ENCODE results near the gene GNAT2.
"Not testable (repeated sequence)": the region's sequence is repeated elsewhere in the genome, so short reads cannot be mapped to it uniquely, and the experiment has no call there.

The GNAT2 gene

DNA sequence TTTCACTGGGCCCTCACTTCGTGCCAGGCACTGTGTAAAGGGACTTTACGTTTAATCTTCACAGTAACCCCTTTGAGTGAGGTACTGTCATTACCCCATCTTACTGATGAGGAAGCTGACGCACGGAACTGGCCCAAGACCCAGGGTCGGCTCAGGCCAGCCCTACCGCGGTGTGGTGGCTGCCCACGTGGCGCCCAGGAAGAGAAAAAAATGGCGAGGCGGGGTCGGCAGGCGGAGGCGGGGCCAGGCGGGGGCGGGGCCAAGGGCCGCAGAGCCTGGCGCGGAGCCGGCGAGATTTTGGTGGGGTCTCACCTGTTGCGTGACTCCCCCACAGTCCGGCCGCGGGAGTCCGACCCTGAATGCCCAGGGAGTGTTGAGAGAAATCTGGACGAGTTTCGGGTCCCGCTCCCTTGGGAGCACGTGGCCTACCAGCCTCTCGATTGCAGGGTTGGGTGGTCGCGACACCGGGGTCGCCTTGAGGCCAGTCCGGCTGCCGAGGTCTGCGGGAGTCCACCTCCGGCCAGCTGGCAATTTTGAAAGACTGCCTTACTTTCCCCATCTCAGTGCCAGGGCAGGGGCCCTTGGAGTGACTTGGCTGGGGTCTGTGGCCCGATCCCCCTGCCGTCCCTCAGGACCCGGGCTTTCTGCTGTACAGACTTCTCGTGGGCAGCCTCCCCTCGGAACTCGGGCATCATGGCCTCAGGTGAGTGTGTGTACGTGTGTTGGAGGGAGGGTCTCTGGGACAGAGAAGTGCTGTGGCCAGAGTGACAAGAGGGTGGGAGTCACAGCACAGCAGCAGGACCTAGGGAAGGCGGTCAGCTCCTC is at the start of gene GNAT2, which contains the start of gene AMPD2:
TSS of gene GNAT2 (minus strand) at position 41 of the 825 bp plus-strand sequence. CDS start 6,746 bp downstream, outside the sequence.
TSS of gene AMPD2 (plus strand) at position 262 of the 825 bp plus-strand sequence. CDS start 1,339 bp downstream, outside the sequence.
- peak; percentile 76 for DNase-seq

GRCh38 chr1:109668123-109668775 is 48.8 kb upstream of the GNAT2 start:
- DNase-seq = no peak

DNA sequence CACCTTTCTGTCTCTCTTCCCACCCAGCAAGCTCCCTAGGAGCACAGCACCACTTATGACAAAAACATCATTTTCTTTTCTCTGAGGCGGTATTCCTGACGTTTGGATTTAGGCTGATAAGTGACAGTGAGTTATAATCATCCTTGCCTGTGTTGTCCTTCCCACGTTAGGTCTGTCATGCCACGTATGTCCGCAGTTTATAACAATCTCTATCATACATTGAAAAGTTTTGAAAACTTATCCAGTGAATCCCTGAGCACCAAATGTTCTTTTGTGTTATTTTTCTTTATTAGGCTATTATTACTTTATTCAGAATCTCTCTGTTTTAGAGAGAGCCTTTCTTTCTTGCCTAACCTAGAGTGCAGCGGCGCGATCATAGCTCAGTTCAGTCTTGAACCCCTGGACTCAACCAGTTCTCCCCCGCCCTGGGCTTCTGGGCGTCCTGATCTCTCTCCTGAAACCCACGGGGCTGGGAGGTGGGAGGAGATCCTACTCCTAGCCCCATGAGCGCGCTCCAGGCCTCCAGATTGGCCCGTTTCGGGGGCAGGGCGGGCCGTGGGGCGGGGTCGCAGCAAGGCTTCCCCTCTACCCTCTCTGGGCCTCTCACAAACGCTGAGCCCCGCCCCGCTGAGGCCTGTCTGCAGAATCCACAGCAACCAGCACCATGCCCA is 48.2 kb upstream of the GNAT2 start, which contains the start of gene GSTM2:
TSS of gene GSTM2 (plus strand) at position 606 of the 671 bp plus-strand sequence. CDS start at position 665, 59 bp downstream.
- DNase-seq = peak; percentile 84

DNA sequence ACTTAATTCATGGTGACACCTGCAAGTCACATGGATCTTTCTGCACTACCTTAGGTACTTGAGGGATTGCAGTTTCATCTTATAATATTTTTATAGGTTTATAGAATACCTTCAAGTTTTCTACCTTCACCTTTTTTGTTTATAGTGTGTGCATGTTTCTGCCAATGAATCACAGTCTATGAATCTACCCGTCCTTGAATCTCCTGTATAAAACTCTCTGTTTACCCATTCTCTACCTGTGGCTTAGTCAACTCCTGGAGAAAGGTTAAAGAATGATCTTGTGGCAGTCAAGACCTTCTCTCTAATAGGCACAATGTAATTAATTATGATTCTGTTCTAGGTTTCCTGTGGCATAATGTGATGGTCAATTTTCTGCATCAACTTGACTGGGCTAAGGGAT is 45.3 kb upstream of the GNAT2 start:
- DNase-seq = no peak

DNA sequence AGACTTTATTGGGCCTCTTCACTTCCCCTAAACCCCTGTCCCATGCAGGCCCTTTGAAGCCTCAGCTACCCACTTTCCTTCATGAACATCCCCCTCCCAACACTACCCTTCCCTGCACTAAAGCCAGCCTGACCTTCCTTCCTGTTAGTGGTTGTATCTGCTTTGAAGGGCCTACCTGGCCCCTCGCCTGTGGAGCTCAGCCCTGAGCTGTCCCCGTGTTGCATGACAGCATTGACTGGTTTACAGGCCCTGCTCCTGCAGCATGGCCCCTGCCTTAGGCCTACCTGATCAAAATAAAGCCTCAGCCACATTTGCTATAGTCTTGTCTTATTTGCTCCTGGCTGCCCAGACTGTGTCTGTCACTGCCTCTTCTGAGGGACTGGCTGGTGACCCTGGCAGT is 42.0 kb upstream of the GNAT2 start:
- DNase-seq = no peak

GRCh38 chr1:109660691-109661026 is 41.2 kb upstream of the GNAT2 start:
- not testable (repeated sequence) for DNase-seq

DNA sequence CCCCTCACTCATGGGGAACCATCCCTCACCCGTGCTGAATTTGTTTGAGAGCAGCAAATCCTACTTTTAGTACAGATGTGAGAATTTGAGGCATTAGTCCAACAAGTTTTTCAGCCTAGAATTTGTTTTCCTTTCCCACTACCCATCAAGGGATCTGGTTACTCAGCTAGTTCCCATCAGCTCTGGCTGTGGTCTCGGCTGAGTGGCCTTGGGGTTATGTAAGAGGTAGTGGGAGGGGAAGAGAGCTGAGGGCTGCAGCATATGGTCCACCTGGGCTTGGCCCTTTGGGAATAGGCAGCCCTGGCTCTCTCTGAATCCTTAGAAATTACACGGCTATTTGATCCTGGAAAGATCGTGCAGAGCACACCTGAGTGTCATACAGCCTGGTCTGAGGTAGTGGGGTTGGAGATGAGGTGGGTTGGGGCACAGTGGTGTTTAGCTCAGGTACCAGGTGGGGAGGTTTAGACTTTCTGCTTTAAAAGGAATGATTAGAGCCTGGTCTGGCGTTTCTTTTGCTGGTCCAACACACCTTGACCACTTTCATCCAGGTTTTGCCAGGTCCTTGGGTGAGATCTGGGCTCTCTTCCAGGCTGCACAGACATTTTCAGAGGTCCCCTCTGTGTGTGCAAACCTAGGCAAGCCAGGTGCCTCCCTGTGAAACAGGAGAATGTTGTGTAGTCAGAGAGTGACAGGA is 40.7 kb upstream of the GNAT2 start:
- no peak for DNase-seq

DNA sequence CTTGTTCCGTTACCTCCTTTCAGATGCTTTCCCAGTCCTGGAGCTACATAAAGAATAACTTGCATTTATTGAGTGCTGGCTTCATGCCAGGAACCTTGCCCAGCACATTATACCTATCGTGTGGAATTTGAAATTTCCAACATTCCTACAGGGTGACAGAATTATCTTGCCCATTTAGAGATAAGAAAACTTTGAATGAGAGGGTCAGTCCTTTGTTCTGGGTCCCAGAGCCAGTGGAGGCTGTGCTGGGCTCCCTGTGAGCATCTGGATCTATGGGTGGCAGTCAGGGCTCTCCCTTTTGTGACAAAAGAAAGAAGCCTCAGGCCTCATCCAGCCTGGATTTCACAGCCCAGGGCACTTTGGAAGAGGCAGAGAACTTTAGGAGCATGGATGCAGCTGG is 39.7 kb upstream of the GNAT2 start:
- DNase-seq = no peak

GRCh38 chr1:109658533-109659042 is 39.2 kb upstream of the GNAT2 start:
- DNase-seq = no peak

GRCh38 chr1:109657970-109658369 is 38.6 kb upstream of the GNAT2 start:
- no peak for DNase-seq

- no peak for DNase-seq
Measured at GRCh38 chr1:109657395-109657794, 38.0 kb upstream of the GNAT2 start.

- DNase-seq = peak; percentile 69
Measured at GRCh38 chr1:109655615-109656519, 36.5 kb upstream of the GNAT2 start, which contains the start of gene GSTM4. Gene GSTM4 (plus strand): TSS chr1:109656099. CDS start chr1:109656390, 291 bp downstream.

DNA sequence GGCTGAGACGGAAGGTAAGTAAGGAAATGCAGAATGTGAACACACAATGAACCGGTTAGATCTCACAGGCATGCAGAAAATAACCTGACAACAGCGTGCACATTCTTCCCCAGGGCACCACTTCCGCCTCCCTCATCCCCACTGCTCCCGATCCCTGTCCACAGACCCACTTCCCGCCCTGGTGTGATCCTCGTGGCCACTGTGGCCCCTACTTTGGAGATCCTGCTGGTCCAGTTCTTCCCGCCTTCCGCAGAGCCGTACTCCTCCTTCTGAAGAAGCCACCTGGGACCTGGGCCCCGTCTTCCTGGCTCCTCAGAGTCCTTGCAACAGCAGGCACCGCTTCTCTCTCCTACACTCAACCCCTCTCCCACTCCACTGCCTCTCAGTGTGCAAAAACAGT is 35.1 kb upstream of the GNAT2 start:
- no peak for DNase-seq

- DNase-seq = no peak
Measured at GRCh38 chr1:109653306-109653705, 33.9 kb upstream of the GNAT2 start.

- DNase-seq = no peak
Measured at GRCh38 chr1:109652402-109652801, 33.0 kb upstream of the GNAT2 start.

- no peak for DNase-seq
Measured at GRCh38 chr1:109650609-109651008, 31.2 kb upstream of the GNAT2 start.

DNA sequence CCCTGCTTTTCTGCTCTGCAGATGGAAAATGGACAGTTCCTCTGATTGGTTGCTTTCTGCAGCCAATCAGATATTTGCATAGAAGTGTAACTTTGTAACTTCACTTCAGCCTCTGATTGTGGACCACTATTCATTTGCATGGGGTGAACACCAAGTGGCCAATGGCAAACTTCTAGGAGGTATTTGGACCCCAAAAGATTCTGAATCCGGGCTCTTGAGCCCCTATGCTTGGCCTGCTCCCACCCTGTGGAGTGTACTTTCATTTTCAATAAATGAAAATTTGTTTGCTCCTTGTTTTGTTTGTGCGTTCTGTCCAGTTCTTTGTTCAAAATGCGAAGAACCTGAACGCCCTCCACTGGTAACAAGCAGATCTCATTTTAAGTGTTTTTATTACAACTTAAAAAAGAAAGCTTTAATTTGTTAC is 30.1 kb upstream of the GNAT2 start:
- DNase-seq = no peak

DNA sequence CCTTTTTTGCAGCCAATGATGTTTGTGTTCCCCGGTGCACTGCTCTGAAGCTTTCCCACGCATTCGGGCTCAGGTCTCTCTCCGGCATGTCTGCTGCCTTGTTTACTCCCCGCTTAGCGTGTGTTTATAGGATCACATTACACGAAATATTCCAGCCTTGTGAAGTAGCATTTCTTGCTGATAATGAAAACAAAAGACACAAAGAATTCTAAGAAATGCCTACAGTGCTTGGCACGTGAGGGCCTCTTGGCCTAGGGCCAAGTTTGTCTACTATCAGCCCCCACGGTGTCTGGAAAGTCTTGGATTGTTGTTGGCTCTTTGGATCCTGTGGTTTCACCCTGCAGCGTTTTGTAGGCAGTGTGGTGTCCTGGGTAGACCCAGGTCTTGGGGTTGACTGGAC is 25.3 kb upstream of the GNAT2 start:
- DNase-seq = no peak

GRCh38 chr1:109643385-109644230 is 24.2 kb upstream of the GNAT2 start:
- DNase-seq = peak; percentile 90

DNA sequence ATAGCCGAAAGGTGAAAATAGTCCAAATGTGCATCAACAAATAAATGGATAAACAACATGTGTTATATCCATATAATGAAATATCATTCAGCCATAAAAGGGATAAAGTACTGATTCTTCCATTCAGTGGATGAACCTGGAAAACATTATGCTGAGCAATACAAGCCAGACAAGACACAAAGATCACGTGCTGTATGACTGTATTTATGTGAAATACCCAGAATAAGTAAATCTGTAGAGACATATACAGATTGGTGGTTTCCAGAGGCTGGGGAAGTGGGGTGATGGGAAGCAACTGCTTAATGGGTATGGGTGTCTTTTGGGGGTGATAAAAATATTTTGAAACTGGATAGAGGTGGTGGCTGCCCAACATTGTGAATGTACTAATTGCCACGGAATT is 23.2 kb upstream of the GNAT2 start:
- DNase-seq = no peak

GRCh38 chr1:109641861-109642260 is 22.4 kb upstream of the GNAT2 start:
- DNase-seq = no peak
